ENCODE results near the gene SMIM38.

- no peak for TF ChIP-seq GATA3 (IDR thresholded peaks at IDR 0.05; ENCODE audit: low read depth, low read length)
- no peak for TF ChIP-seq GATA2 (IDR thresholded peaks at IDR 0.05; ENCODE audit: low read depth, low read length)
Observed at GRCh38 chr11:69151836-69152235, 3.9 kb upstream of the SMIM38 start.
